Measurements from ENCODE around the gene POU2AF1. TPM values are rescaled to one million over a fixed set of nuclear protein-coding genes. Genes with fewer than 3 reads are reported as not detected.

The POU2AF1 gene
- total RNA-seq, 6 experiments from 2014 or later, result 0.06 to 2.4 (median 0.63) TPM

GRCh38 chr11:111393585-111393984 is 14.5 kb upstream of the POU2AF1 start:
- intact Hi-C loops (cut with DNase I), result no loop called here

GRCh38 chr11:111393096-111393495 is 14.0 kb upstream of the POU2AF1 start:
- Histone ChIP-seq H3K27ac (no peak overlapping the region), H3K27me3 (no peaks in the 10 kb centered on the region), H3K4me3 (no peak overlapping the region), H3K4me1 (no peaks in the 10 kb centered on the region), H3K9me3 (no peaks in the 10 kb centered on the region), H3K36me3 (no peaks in the 10 kb centered on the region)
- TF ChIP-seq, protein P1, sequence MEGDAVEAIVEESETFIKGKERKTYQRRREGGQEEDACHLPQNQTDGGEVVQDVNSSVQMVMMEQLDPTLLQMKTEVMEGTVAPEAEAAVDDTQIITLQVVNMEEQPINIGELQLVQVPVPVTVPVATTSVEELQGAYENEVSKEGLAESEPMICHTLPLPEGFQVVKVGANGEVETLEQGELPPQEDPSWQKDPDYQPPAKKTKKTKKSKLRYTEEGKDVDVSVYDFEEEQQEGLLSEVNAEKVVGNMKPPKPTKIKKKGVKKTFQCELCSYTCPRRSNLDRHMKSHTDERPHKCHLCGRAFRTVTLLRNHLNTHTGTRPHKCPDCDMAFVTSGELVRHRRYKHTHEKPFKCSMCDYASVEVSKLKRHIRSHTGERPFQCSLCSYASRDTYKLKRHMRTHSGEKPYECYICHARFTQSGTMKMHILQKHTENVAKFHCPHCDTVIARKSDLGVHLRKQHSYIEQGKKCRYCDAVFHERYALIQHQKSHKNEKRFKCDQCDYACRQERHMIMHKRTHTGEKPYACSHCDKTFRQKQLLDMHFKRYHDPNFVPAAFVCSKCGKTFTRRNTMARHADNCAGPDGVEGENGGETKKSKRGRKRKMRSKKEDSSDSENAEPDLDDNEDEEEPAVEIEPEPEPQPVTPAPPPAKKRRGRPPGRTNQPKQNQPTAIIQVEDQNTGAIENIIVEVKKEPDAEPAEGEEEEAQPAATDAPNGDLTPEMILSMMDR (IDR thresholded peaks at IDR 0.05), result no peak
- no peak for TF ChIP-seq POLR2A (IDR thresholded peaks at IDR 0.05)
- intact Hi-C loops (cut with DNase I), result no loop called here
- 100% methylated on average over 1 of the region's 5 CpGs for WGBS (ENCODE audit: insufficient coverage, low coverage, low lambda C conversion rate, missing lambda C conversion rate)
- DNase-seq (no peak), ATAC-seq (peak in 1 of 4 donors; percentile 62)

More at GRCh38 chr11:111393585-111393984, 14.5 kb upstream of the POU2AF1 start:
- no peak for TF ChIP-seq POLR2A (IDR thresholded peaks at IDR 0.05)
- TF ChIP-seq, protein P1 (IDR thresholded peaks at IDR 0.05), result no peak
- Histone ChIP-seq H3K27me3 (no peaks in the 10 kb centered on the region), H3K4me1 (no peaks in the 10 kb centered on the region), H3K36me3 (no peaks in the 10 kb centered on the region), H3K4me3 (no peak overlapping the region), H3K27ac (no peak overlapping the region), H3K9me3 (no peaks in the 10 kb centered on the region)
- DNase-seq, result no peak
- ATAC-seq, result no peak

DNA sequence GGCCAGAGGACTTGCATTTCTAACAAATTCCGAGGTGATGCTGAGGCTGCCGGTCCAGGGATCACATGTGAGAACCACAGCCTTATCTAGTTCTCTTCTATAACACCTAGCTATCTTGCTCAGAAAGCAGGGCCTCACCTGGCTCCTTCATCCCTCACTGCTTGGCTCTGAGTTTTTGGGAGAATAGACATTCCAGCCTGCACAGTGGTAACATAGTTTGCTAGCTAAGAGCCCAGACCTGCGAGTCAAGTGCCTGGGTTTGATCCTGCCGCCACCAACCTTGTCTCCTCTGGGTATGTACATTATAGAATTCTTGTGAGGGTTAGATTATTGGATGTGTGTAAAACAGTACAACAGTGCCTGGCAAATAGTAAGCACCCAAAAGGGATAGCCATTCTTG is 13.5 kb upstream of the POU2AF1 start:
- H3K9me3 ChIP-seq, result no peaks in the 10 kb centered on the region

GRCh38 chr11:111391328-111392124 is 12.5 kb upstream of the POU2AF1 start:
- 84% methylated on average over 13 of the region's 13 CpGs for WGBS (ENCODE audit: insufficient coverage, low coverage, low lambda C conversion rate, missing lambda C conversion rate)

More for the DNA sequence above, 13.5 kb upstream of the POU2AF1 start:
- no peak overlapping the region for H3K27ac ChIP-seq
- no peaks in the 10 kb centered on the region for H3K27me3 ChIP-seq
- ATAC-seq (no peak), DNase-seq (no peak)
- H3K36me3 ChIP-seq, result no peaks in the 10 kb centered on the region
- TF ChIP-seq, protein P1 (IDR thresholded peaks at IDR 0.05), result no peak
- no peak for TF ChIP-seq POLR2A (IDR thresholded peaks at IDR 0.05)
- 95% methylated on average over 4 of the region's 4 CpGs for WGBS (ENCODE audit: insufficient coverage, low coverage, low lambda C conversion rate, missing lambda C conversion rate)
- peaks cover 0 to 2% (median 0%) of the 10 kb centered on the region in 4 donors for H3K4me1 ChIP-seq
- intact Hi-C loops (cut with DNase I), result no loop called here
- no peak overlapping the region for H3K4me3 ChIP-seq

More at GRCh38 chr11:111391328-111392124, 12.5 kb upstream of the POU2AF1 start:
- ATAC-seq (no peak), DNase-seq (no peak)
- H3K36me3 ChIP-seq, result no peaks in the 10 kb centered on the region
- H3K4me1 ChIP-seq, result peaks cover 0 to 11% (median 2%) of the 10 kb centered on the region in 4 donors
- TF ChIP-seq, protein P1 (IDR thresholded peaks at IDR 0.05), result no peak
- no peak for TF ChIP-seq POLR2A (IDR thresholded peaks at IDR 0.05)
- H3K9me3 ChIP-seq, result no peaks in the 10 kb centered on the region
- intact Hi-C loops (cut with DNase I), result no loop called here
- no peak overlapping the region for H3K4me3 ChIP-seq
- H3K27me3 ChIP-seq, result no peaks in the 10 kb centered on the region
- H3K27ac ChIP-seq, result no peak overlapping the region

Measured in right lobe of liver (tissue), 6 donors.